ENCODE measurements around the gene KLK3. TPM values are rescaled to one million over a fixed set of nuclear protein-coding genes. Genes with fewer than 3 reads are reported as not detected.

Gene KLK3
- polyA plus RNA-seq, 2 donors, result not detected

GRCh38 chr19:50908336-50908735, 53.6 kb downstream of the KLK3 start:
- H3K9me3 ChIP-seq (ENCODE audit: control insufficient read depth in 2 of 2, insufficient read depth in 1 of 2, low read depth in 1 of 2, low read length in 1 of 2), result no peaks in the 10 kb centered on the region
- no peak overlapping the region for H3K4me3 ChIP-seq (ENCODE audit: low read depth in 1 of 2, low read length in 2 of 2)
- no peaks in the 10 kb centered on the region for H3K36me3 ChIP-seq (ENCODE audit: control insufficient read depth in 2 of 2, insufficient read depth in 2 of 2, low read length in 1 of 2)
- no peak overlapping the region for H3K27ac ChIP-seq (ENCODE audit: low read depth in 2 of 2, low read length in 1 of 2)
- 72 to 73% methylated on average over 25 of the region's 25 CpGs for WGBS, 2 donors
- peaks cover 0 to 11% of the 10 kb centered on the region in 2 donors for H3K27me3 ChIP-seq (ENCODE audit: control insufficient read depth in 1 of 2, insufficient read depth in 2 of 2, low read length in 2 of 2)
- peaks cover 0 to 4% of the 10 kb centered on the region in 2 donors for H3K4me1 ChIP-seq (ENCODE audit: control insufficient read depth in 2 of 2, insufficient read depth in 2 of 2, low read length in 1 of 2)

- peaks cover 0 to 11% of the 10 kb centered on the region in 2 donors for H3K27me3 ChIP-seq (ENCODE audit: control insufficient read depth in 1 of 2, insufficient read depth in 2 of 2, low read length in 2 of 2)
- 3 to 8% methylated on average over 36 of the region's 36 CpGs for WGBS, 2 donors
- H3K27ac ChIP-seq (ENCODE audit: low read depth in 2 of 2, low read length in 1 of 2), result no peak overlapping the region
- H3K9me3 ChIP-seq (ENCODE audit: control insufficient read depth in 2 of 2, insufficient read depth in 1 of 2, low read depth in 1 of 2, low read length in 1 of 2), result no peaks in the 10 kb centered on the region
- H3K4me3 ChIP-seq (ENCODE audit: low read depth in 1 of 2, low read length in 2 of 2), result no peak overlapping the region
- peaks cover 0 to 4% of the 10 kb centered on the region in 2 donors for H3K4me1 ChIP-seq (ENCODE audit: control insufficient read depth in 2 of 2, insufficient read depth in 2 of 2, low read length in 1 of 2)
- no peaks in the 10 kb centered on the region for H3K36me3 ChIP-seq (ENCODE audit: control insufficient read depth in 2 of 2, insufficient read depth in 2 of 2, low read length in 1 of 2)
Measured at GRCh38 chr19:50909240-50910070, 54.7 kb downstream of the KLK3 start.

Other genes starting within 250 kb of the KLK3 start
- gene SYT3, start 215.0 kb upstream of the KLK3 start, polyA plus RNA-seq, result under 1 TPM; 0.09 to 0.20 TPM
- under 1 TPM in 1 of 2 donors, not detected in 1; 0.15 TPM for gene C19orf81, start 205.5 kb upstream of the KLK3 start, polyA plus RNA-seq
- gene SHANK1, start 135.1 kb upstream of the KLK3 start, polyA plus RNA-seq, result under 1 TPM; 0.06 to 0.13 TPM
- gene CLEC11A, start 131.6 kb upstream of the KLK3 start, polyA plus RNA-seq, result 1 to 10 TPM; 3.9 to 4.8 TPM
- gene GPR32, start 84.5 kb upstream of the KLK3 start, polyA plus RNA-seq, result not detected
- gene ACP4, start 64.5 kb upstream of the KLK3 start, polyA plus RNA-seq, result not detected
- gene KLK1, start 31.1 kb upstream of the KLK3 start, polyA plus RNA-seq, result 1 to 10 TPM; 2.0 to 2.8 TPM
- not detected for gene KLK15, start 21.3 kb upstream of the KLK3 start, polyA plus RNA-seq
- not detected for gene KLK2, start 18.5 kb downstream of the KLK3 start, polyA plus RNA-seq
- under 1 TPM; 0.06 to 0.18 TPM for gene KLK4, start 56.5 kb downstream of the KLK3 start, polyA plus RNA-seq
- 10 to 100 TPM; 13.9 to 18.7 TPM for gene KLK5, start 98.1 kb downstream of the KLK3 start, polyA plus RNA-seq
- gene KLK6, start 114.7 kb downstream of the KLK3 start, polyA plus RNA-seq, result 10 to 100 TPM; 32.8 to 64.6 TPM
- gene KLK7, start 129.0 kb downstream of the KLK3 start, polyA plus RNA-seq, result 10 to 100 TPM; 36.4 to 96.4 TPM
- 100 to 1,000 TPM; 226 to 261 TPM for gene KLK8, start 146.7 kb downstream of the KLK3 start, polyA plus RNA-seq
- gene KLK10, start 164.8 kb downstream of the KLK3 start, polyA plus RNA-seq, result 100 to 1,000 TPM; 223 to 304 TPM
- gene KLK11, start 171.7 kb downstream of the KLK3 start, polyA plus RNA-seq, result 100 to 1,000 TPM; 168 to 345 TPM
- gene KLK12, start 180.1 kb downstream of the KLK3 start, polyA plus RNA-seq, result 100 to 1,000 TPM in 1 of 2 donors, 10 to 100 TPM in 1; 12.4 to 427 TPM
- gene KLK13, start 210.2 kb downstream of the KLK3 start, polyA plus RNA-seq, result 1,000 to 10,000 TPM in 1 of 2 donors, 100 to 1,000 TPM in 1; 406 to 1,038 TPM
- under 1 TPM; 0.09 to 0.31 TPM for gene KLK14, start 228.0 kb downstream of the KLK3 start, polyA plus RNA-seq